ENCODE measurements around the gene STEAP1.
A peak's percentile ranks its signal among the peaks of the same experiment; 100 is the strongest.
"Not testable (repeated sequence)": the region's sequence is repeated elsewhere in the genome, so short reads cannot be mapped to it uniquely, and the experiment has no call there.

STEAP1 gene

GRCh38 chr7:90153943-90154771, at the start of gene STEAP1:
Gene STEAP1, plus strand, starts transcription at chr7:90154469. Its CDS starts 5,320 bp downstream, at chr7:90159789.
- DNase-seq = peak; percentile 96

DNA sequence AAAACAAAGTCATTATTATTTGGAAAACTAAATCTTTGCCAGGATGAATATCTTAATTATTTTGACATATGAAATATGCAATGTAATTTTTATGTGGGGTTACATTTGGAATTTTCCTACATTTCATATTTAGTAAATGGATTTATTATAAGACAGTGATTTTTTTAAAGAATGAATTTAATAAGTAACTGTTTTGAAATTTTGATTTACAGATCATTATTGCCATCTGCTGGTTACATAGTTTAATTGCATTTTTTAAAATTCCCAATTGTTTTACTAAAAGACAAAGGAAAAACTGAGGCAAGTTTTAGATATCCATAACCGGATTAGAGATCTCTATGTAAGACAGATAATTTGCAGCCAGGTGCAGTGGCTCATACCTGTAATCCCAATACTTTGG, 39.3 kb upstream of the STEAP1 start:
- DNase-seq = not testable (repeated sequence)

GRCh38 chr7:90118551-90119177, 35.6 kb upstream of the STEAP1 start:
- DNase-seq = not testable (repeated sequence)

GRCh38 chr7:90119178-90119971, 34.9 kb upstream of the STEAP1 start:
- peak; percentile 65 for DNase-seq

- not testable (repeated sequence) for DNase-seq
Observed at GRCh38 chr7:90120205-90120604, 34.1 kb upstream of the STEAP1 start.

DNA sequence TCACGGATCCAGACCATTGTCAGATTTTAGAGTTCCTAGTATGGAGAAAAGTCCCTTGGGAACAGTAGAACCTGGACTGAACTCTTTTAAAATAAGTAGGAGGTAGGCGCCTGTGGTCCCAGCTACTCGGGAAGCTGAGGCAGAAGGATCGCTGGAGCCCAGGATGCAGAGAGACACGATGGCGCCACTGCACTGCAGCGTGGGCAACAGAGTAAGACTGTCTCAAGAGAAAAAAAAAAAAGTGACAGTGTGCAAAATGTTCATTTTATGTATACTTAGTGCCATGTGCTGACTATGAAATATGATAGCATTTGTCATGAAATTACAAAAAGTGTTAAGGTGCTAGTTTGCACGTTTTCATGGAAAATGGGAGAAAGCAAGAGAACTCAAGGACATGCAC, 22.5 kb upstream of the STEAP1 start:
- DNase-seq = not testable (repeated sequence)

DNA sequence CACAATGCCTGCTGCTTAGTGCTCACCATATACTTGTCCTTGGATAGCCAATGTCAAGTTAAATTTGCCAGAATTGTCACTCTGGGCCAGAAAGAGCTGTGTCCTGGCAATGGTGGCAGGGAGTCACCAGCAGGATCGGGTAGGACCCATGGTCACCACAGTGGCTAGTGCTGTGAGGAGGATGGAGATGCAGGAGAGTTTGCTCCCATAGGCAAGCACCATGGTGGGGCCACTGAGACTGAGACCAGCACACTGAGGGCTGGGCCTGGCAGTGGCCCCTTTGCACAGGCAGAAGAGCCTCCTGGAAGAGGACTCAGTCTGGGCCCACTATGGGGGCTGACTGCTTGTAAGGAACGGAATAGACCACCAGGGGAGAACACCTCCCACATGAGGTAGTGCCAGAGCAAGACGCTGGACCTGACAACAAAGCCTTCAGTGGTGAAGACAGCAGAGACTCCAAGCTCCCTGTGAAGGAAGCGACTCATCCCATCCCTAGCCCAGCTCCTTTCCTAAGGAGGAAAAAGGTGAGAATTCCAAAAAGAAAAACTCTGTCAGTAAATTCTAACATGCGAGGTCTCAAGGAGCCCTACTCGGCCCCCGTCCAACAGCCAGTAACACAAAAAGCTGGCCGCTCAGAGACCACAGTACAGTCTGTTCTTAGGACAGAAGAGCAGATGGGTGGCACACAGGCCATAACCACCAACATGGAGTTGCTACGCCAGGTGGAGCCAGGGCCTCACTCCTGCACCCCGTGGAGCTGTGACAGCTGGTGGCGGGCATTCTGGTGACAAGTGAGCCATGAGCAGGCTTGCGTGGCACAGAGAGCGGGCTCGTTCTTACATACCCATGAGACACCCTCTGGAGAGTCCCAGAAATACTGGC, 6.9 kb upstream of the STEAP1 start:
- not testable (repeated sequence) for DNase-seq

GRCh38 chr7:90149428-90149827, 4.8 kb upstream of the STEAP1 start:
- DNase-seq = not testable (repeated sequence)

- DNase-seq = not testable (repeated sequence)
Observed at GRCh38 chr7:90151884-90152283, 2.4 kb upstream of the STEAP1 start.

DNA sequence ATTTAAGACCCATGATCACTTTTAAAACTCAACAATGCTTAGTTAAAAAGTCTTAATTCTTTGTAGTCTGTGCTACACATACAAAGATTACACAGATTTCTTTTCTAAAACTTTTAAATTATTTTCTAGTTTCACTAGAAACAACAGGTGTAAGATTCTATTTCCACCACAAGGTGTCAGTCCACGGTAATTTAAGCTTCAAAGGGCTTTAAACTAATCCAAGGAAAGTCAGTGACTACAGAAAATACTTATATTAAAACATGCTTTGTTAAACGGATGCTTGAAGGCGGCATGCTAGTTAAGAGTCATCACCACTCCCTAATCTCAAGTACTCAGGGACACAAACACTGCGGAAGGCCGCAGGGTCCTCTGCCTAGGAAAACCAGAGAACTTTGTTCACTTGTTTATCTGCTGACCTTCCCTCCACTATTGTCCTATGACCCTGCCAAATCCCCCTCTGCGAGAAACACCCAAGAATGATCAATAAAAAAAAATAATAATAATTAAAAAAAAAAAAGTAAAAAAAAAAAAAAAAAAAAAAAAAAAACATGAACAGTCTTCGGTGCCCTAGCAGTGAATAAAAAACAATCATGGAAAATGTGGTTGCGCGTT, 1.5 kb upstream of the STEAP1 start:
- DNase-seq = not testable (repeated sequence)

DNA sequence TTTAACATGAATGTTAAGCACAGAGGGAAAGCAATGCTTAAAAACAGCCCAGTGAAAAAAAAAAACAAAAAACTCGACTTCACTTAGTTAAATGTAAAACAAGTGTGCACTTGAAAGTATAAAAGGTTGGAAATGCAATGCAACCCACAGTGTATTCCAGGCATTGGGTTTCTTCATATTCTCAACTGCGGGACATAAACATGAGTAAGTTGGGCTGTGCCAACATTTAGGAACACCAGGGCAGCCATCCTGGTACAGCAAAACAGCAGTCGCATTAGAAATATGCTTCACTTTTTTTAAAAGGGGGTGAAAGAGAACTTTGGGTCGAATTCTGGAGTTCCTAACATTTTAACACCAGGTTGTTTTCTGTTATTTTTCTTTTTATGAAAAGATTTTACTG, 937 bp downstream of the STEAP1 start:
- DNase-seq = no peak

GRCh38 chr7:90157331-90157730, 3.1 kb downstream of the STEAP1 start:
- DNase-seq = not testable (repeated sequence)

DNA sequence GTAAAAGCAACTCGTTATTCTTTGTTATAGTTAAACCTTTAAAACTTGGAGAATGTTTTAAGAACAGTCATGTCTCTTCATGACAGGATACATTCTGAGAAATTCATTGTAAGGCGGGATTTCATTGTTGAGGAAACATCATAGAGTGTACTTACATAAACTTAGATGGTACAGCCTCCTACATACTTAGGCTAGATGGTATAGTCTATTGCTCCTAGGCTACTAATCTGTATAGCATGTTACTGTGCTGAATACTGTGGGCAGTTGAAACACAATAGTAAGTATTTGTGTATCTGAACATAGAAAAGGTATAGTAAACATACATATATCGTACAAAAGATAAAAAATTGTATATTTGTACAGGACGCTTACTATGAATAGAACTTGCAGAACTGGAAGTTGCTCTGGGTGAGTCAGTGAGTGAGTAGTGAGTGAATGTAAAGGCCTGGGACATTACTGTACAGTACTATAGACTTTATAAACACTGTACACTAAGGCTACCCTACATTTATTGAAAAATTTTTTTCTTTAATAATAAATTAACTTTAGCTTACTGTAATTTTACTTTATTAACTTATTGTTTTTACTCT, 3.6 kb downstream of the STEAP1 start:
- not testable (repeated sequence) for DNase-seq

- DNase-seq = no peak
Observed at GRCh38 chr7:90163534-90163933, 9.3 kb downstream of the STEAP1 start.

DNA sequence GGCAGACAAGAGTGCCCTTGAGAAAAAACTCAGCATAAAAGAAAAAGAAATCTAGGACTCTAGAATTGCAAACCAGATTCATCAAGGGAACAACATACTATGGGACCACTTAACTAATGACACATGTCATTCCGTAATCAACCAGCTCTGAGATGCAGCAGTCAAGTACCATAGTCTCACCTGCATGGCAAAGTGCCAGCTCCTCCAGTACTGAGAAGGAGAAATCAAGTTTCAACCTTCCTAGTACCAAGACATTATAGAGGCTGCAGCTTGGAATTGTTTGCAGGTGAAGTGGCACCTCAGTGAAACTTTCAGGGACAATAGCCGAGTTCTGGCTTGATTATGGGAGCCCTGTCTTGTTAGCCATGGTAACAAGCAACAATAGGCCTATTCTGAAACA, 11.5 kb downstream of the STEAP1 start:
- DNase-seq = no peak

- no peak for DNase-seq
Observed at GRCh38 chr7:90166153-90166552, 11.9 kb downstream of the STEAP1 start.

GRCh38 chr7:90167361-90167760, 13.1 kb downstream of the STEAP1 start:
- no peak for DNase-seq

DNA sequence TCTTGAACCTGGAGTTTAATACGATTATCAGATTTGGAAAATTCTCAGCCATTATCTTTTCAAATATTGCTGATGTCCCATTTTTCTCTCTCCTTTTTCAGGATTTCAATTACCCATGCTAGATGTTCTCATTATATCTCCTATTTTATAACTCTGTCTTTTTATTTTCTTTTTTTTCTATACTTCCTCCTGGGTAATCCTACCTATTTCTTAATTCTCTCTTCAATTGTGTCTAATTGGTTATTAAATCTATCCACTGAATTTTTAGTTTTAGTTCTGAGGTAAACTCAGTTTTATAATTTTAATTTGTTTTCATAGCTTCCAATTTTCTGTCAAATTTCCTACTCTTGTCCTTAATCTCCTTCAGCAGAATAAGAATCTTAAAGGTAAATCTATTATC, 15.6 kb downstream of the STEAP1 start:
- no peak for DNase-seq

DNA sequence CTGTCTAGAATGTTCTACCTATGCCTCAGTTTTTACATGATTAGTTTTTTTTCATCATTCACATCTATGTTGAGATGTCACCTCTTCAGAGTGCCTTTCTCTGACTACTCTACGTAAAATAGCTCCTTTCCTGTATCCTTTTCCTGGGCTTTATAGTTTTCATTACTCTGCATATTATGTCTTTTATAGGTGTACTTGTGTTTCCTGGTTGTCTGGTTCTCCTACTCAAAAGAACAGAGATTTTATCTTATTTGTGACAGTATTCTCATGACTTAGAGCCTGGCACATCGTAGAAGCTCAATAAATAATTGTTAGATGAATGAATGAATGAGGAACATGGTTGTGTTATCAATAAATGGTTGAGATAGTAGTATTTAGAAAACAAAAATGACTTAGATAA, 17.9 kb downstream of the STEAP1 start:
- no peak for DNase-seq

- DNase-seq = no peak
Observed at GRCh38 chr7:90172624-90173023, 18.4 kb downstream of the STEAP1 start.

DNA sequence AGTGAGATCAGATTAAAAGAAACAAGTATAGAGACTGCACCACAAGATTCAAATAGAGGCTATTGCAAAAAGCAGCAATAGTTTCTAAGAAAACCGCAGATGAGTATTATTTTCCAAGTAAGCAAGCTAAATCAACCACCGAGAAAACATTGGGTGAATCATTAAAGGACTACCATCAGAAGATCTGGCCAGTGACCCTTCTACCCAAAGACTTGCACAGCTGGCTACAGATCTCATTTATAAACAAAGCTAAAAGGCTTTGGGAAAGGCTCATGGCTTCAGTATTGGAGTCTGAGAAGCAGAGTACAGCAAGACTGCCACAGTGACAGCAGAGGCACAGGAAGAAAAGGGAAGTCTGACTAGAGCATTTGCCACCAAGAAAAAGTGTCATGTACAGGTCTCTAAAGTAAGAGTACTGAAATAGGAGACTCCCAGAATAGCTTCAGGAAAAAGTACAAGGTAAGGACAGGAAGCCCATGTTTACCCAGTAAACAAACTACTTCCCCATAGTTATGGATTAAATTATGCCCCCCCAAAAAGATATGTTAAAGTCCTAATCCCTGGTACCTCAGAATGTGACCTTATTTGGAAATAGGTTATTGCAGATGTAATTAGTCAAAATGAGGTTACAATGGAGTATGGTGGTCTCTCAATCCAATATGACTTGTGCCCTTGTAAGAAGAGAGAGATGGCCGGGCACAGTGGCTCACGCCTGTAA, 19.0 kb downstream of the STEAP1 start:
- DNase-seq = no peak

Measured in activated CD8-positive, alpha-beta memory T cell treated with anti-CD3 and anti-CD28 coated beads for 24 hours (primary cell).